GM21515 (cell line): Measurements from ENCODE around the gene RTP1.
"Not testable (repeated sequence)": the region's sequence is repeated elsewhere in the genome, so short reads cannot be mapped to it uniquely, and the experiment has no call there.

Source experiments
- ATAC-seq: cut with Tn5 transposase; IDR thresholded peaks from one replicate; pipeline ENCODE4 v1.9.1; 2021; ENCODE audit not compliant: unreplicated experiment

Gene RTP1

DNA sequence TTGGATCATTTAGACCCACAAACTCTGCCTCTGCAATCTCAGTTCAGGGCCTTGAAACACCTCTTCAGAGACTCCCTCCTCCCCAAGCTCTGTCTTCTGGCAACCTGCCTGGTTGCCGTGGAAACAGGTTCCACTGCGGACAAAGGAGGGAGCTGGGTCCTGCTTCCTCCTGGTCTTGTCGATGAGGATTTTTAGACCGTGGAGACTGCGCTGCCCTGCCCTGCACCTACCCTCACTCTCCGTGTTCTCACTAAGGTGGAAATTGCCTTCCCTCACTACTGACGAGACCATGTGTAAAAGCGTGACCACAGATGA, at the start of gene RTP1:
Gene RTP1 (plus strand): TSS at position 152 of the 315 bp plus-strand sequence. CDS start 30 bp downstream, at position 182.
- ATAC-seq = no peak

DNA sequence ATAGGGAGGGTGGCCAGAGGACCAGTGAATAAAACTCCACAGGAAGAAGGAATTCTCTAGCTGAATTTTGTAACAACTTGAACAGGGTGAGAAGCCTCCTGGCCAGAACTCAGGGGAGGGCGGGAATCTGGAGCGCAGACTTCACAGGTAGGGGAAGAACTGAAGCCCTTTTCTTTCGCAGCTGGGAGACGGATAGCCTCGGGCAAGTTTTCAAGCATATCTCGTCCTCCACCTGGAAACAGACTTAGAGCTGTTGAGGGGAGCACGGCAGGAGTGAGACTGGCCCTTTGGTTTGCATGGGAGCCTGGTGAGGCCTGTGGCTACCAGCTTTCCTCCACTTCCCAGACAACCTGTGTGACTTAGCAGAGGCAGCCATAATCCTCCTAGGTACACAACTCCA, 47.1 kb upstream of the RTP1 start:
- no peak for ATAC-seq

DNA sequence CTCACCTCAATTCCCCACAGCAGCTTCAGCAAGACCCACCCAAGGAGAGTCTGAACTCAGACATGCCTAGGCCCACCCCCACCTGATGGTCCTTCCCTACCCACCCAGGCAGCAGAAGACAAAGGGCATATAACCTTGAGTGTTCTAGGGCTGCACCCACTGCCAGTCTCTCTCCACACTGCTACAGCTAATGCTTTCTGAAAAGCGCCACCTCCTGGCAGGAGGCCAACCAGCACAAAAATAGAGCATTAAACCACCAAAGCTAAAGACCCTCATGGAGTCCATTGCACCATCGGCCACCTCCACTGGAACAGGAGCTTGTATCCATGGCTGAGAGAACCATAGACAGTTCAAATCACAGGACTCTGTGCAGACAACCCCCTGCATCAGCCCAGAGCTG, 46.7 kb upstream of the RTP1 start:
- no peak for ATAC-seq

- ATAC-seq = no peak
These were observed 35.7 kb upstream of the RTP1 start for GRCh38 chr3:187161556-187161955.

DNA sequence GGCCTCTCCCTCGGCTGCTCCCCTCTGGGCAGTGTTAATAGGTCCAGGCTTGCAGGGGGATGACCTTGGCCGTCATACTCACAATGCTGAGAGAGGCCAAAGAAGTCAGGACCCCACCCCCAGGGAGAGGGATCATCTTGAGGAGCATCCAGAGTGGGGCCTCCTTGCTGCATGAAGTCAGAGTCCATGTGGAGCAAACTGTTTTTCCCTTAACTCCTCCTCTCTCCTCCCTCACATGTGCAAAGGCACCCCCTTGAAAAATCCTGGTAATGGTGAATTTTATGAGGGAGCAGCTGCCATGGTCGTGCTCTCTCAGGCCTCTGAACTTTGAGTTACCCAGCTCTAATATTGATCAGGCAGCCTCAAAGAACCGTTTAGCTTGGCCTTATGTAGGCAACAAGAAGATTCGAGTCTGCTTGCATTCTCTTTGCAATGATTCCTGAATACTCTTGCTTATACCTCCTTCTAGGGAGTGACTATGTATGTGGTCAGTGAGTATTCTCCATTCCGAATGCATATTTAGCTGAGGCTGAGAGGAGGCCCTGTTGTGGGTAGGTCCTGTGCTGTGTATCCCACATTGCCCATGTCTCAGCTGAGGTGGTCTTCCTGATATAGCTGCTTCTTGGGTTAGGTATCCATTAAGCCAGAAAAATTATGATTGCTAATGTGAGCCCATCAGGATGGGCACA, 34.9 kb upstream of the RTP1 start:
- no peak for ATAC-seq

GRCh38 chr3:187165144-187165543, 32.1 kb upstream of the RTP1 start:
- no peak for ATAC-seq

DNA sequence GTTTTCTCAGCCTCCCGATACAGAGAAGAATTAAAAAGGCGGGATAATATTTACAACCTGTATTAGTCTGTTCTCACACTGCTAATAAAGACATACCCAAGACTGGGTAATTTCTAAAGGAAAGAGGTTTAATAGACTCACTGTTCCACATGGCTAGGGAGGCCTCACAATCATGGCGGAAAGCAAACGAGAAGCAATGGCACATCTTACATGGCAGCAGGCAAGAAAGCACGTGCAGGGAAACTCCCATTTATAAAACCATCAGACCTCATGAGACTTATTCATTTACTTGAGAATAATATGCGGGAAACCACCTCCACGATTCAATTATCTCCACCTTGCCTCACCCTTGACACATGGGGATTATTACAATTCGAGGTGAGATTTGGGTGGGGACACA, 30.5 kb upstream of the RTP1 start:
- no peak for ATAC-seq

- ATAC-seq = no peak
These were observed 29.5 kb upstream of the RTP1 start for GRCh38 chr3:187167777-187168176.

DNA sequence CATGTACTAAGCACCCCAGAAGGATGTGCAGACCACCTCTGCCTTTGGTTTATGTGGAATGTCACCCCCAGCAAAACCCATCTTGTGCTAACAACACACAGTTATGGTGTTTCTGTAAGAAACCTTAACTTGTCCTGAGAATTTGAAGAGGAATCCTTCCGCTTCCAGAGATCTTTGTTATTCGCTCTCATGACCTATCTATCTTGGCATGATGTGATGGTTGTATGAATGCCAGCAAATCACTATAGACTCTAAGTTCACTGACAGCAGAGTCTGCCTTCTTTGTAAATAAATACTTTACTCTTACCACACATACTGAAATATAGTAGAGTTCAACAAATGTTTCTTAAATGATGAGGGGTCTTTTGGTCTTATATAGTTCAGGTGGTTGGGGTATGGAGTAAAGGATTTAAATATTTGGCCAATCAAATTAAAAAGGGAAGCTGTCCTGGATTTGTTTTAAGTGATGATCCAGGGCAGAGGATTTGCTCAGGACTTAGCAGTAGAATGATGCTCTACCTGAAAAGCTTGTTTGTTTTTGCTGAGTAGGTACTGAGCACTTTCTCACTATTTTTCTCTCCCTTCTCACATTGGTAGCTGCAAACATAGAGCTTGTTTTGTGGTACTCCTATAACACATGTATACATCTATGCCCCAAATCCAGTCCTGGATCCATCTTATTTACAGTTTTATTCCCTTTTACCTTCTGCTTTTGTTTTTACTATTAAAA, 27.9 kb upstream of the RTP1 start:
- no peak for ATAC-seq

- not testable (repeated sequence) for ATAC-seq
These were observed 26.4 kb upstream of the RTP1 start for GRCh38 chr3:187170911-187171310.

- ATAC-seq = no peak
These were observed 24.4 kb upstream of the RTP1 start for GRCh38 chr3:187172929-187173328.

GRCh38 chr3:187181454-187182170, 15.7 kb upstream of the RTP1 start:
- no peak for ATAC-seq

GRCh38 chr3:187183210-187183862, 13.9 kb upstream of the RTP1 start:
- ATAC-seq = no peak

DNA sequence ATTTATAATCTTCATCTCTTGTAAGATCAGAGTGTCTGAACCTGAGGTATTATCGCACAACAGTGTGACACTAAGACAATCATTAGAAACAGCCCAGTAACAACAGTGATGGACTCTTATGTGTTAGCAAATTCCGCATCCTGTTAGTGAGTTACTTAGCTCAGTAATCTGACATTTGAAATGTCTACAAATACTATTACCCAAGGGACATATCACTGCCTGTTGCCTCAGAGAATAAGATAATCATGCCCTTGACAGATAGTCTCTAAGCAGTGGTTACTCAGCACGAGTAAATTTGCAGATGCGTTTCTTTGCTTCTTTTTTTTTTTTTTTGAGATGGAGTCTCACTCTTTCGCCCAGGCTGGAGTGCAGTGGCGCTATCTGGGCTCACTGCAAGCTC, 13.4 kb upstream of the RTP1 start:
- ATAC-seq = no peak

- no peak for ATAC-seq
These were observed 11.5 kb upstream of the RTP1 start for GRCh38 chr3:187185759-187186158.

GRCh38 chr3:187186375-187186774, 10.9 kb upstream of the RTP1 start:
- no peak for ATAC-seq

DNA sequence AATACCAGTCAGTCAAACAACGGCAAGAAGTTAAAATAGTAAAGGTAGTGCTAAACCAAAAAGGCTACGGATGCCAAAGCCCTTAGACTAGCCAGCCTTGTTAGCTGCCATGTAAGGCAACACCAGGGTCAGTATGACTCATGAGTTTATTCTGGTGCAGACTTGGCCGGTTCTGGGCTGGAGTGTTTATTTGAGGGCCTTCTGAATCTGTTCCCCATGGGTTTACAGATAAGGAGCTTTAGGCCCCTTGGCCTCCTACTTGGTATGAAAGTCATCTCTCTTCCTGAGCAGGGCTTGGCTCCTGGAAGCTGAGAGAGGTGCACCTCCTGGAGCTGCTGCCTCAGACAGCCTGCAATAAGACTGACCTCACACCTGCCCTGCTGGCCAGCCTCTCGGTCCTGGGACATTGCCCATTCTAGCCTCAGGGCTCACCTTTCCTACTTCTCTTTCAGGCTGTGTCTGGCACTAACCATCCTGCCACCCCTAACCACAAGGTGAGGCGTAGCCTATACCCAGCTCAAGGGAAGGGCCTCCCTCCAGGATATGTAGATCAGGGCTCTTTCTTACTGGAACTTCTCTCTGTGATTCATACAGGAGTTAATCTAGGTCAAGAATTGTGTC, 10.4 kb upstream of the RTP1 start:
- no peak for ATAC-seq

GRCh38 chr3:187188931-187189330, 8.4 kb upstream of the RTP1 start:
- no peak for ATAC-seq

GRCh38 chr3:187191271-187191670, 6.0 kb upstream of the RTP1 start:
- ATAC-seq = no peak

- no peak for ATAC-seq
These were observed 4.1 kb upstream of the RTP1 start for GRCh38 chr3:187193181-187193580.
